ENCODE measurements around the gene PHF12.

PHF12 gene

DNA sequence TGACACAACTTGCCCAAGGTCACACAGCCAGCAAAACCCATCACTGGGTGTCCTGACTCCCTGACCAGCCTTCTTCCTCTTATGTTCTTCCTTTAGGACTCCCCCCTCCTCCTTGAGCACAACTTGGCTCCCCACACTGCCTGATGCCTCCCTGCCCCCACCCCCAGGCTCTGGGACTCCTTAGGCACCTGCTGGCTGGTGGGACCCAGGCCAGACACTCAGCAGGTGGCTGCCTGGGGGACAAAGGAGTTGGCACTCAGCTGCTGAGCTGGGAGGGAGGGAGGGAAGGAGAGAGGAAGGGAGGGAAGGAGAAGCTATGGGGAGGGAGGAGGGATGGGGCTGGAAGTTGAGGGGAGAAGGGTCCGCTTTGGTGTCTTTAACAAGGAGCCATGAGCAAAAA lies 46.5 kb upstream of the PHF12 start:
- no peak overlapping the region for H3K4me2 ChIP-seq (ENCODE audit: low read length)
- H3F3A ChIP-seq (ENCODE audit: insufficient read depth, low read length), result no peaks in the 10 kb centered on the region

GRCh38 chr17:28996554-28997096 lies 45.3 kb upstream of the PHF12 start:
- H3K9me2 ChIP-seq (ENCODE audit: low read depth, low read length), result no peaks in the 10 kb centered on the region
- H3K4me1 ChIP-seq (ENCODE audit: insufficient read depth, low read length, severe bottlenecking), result no peaks in the 10 kb centered on the region
- no peak overlapping the region for H3K27ac ChIP-seq (ENCODE audit: low read depth, low read length, poor library complexity, severe bottlenecking)
- no peak overlapping the region for H2AFZ ChIP-seq (ENCODE audit: low read length)
- H4K20me1 ChIP-seq (ENCODE audit: insufficient read depth, low read length), result no peaks in the 10 kb centered on the region
- no peaks in the 10 kb centered on the region for H3F3A ChIP-seq (ENCODE audit: insufficient read depth, low read length)
- H3K27me3 ChIP-seq (ENCODE audit: insufficient read depth, low read length), result peaks cover 4% of the 10 kb centered on the region; the same call in 1 of the 2 replicates
- no peak for TF ChIP-seq EZH2 (IDR thresholded peaks at IDR 0.05; ENCODE audit: borderline replicate concordance, low read length)
- TF ChIP-seq CTCF (IDR thresholded peaks at IDR 0.05; ENCODE audit: low read length), result no peak
- no peak overlapping the region for H3K9ac ChIP-seq (ENCODE audit: low read length)
- no peaks in the 10 kb centered on the region for H3K9me3 ChIP-seq (ENCODE audit: low read length)
- no peaks in the 10 kb centered on the region for H3K36me3 ChIP-seq (ENCODE audit: insufficient read depth, low read length)
- H3K4me2 ChIP-seq (ENCODE audit: low read length), result no peak overlapping the region
- no peaks in the 10 kb centered on the region for H3K79me2 ChIP-seq (ENCODE audit: insufficient read depth, low read length)
- no peak overlapping the region for H3K4me3 ChIP-seq (ENCODE audit: low read depth, low read length, poor library complexity, severe bottlenecking)

More for the DNA sequence above, 46.5 kb upstream of the PHF12 start:
- Histone ChIP-seq H3K4me1 (ENCODE audit: insufficient read depth, low read length, severe bottlenecking) (no peaks in the 10 kb centered on the region), H3K9me3 (ENCODE audit: low read length) (no peaks in the 10 kb centered on the region), H3K27ac (ENCODE audit: low read depth, low read length, poor library complexity, severe bottlenecking) (no peak overlapping the region), H3K9me2 (ENCODE audit: low read depth, low read length) (no peaks in the 10 kb centered on the region), H2AFZ (ENCODE audit: low read length) (no peak overlapping the region), H4K20me1 (ENCODE audit: insufficient read depth, low read length) (no peaks in the 10 kb centered on the region), H3K36me3 (ENCODE audit: insufficient read depth, low read length) (no peaks in the 10 kb centered on the region), H3K27me3 (ENCODE audit: insufficient read depth, low read length) (peaks cover 4% of the 10 kb centered on the region; the same call in 1 of the 2 replicates), H3K4me3 (ENCODE audit: low read depth, low read length, poor library complexity, severe bottlenecking) (no peak overlapping the region), H3K79me2 (ENCODE audit: insufficient read depth, low read length) (no peaks in the 10 kb centered on the region), H3K9ac (ENCODE audit: low read length) (no peak overlapping the region)
- TF ChIP-seq CTCF (IDR thresholded peaks at IDR 0.05; ENCODE audit: low read length) (no peak), EZH2 (IDR thresholded peaks at IDR 0.05; ENCODE audit: borderline replicate concordance, low read length) (no peak)

GRCh38 chr17:28993645-28994426 lies 42.5 kb upstream of the PHF12 start:
- Histone ChIP-seq H3K9ac (ENCODE audit: low read length) (no peak overlapping the region), H3K27me3 (ENCODE audit: insufficient read depth, low read length) (peaks cover 4% of the 10 kb centered on the region; the same call in 1 of the 2 replicates), H3K36me3 (ENCODE audit: insufficient read depth, low read length) (no peaks in the 10 kb centered on the region), H3K9me3 (ENCODE audit: low read length) (no peaks in the 10 kb centered on the region), H3K9me2 (ENCODE audit: low read depth, low read length) (no peaks in the 10 kb centered on the region), H4K20me1 (ENCODE audit: insufficient read depth, low read length) (no peaks in the 10 kb centered on the region), H3K27ac (ENCODE audit: low read depth, low read length, poor library complexity, severe bottlenecking) (no peak overlapping the region), H3K4me1 (ENCODE audit: insufficient read depth, low read length, severe bottlenecking) (no peaks in the 10 kb centered on the region), H2AFZ (ENCODE audit: low read length) (no peak overlapping the region), H3K4me3 (ENCODE audit: low read depth, low read length, poor library complexity, severe bottlenecking) (no peak overlapping the region), H3K79me2 (ENCODE audit: insufficient read depth, low read length) (no peaks in the 10 kb centered on the region), H3F3A (ENCODE audit: insufficient read depth, low read length) (no peaks in the 10 kb centered on the region), H3K4me2 (ENCODE audit: low read length) (no peak overlapping the region)
- TF ChIP-seq CTCF (IDR thresholded peaks at IDR 0.05; ENCODE audit: low read length) (no peak), EZH2 (IDR thresholded peaks at IDR 0.05; ENCODE audit: borderline replicate concordance, low read length) (no peak)
